Measurements from ENCODE around the gene IL11. TPM values are rescaled to one million over a fixed set of nuclear protein-coding genes. Genes with fewer than 3 reads are reported as not detected.

The IL11 gene
- total RNA-seq, 1 experiment from 2014 or later: 1.8 TPM

DNA sequence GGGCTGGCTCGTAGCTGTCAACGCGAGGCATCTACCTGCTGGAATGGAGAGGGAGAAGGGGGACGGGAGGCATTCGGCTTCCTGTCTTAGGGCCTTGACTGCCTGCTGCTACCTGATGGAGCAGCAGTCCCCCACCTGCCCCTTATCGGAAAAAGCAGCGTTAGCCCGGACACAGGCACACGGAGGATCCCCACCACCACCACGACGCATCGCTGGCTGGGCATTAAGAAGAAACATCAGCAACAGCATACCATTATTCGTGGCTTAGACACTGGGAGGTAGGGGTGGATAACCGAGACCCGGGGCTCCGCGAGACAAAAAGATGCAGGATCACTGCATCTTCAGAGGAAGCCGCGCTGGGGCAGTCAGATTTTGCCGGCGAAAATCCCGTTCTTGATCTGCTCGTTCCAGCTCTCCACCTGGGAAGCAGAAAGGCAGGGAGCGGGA, 16.9 kb downstream of the IL11 start (continued):
- TF ChIP-seq GABPB1 (CRISPR knock-in tag; IDR thresholded peaks at IDR 0.05): no peak

DNA sequence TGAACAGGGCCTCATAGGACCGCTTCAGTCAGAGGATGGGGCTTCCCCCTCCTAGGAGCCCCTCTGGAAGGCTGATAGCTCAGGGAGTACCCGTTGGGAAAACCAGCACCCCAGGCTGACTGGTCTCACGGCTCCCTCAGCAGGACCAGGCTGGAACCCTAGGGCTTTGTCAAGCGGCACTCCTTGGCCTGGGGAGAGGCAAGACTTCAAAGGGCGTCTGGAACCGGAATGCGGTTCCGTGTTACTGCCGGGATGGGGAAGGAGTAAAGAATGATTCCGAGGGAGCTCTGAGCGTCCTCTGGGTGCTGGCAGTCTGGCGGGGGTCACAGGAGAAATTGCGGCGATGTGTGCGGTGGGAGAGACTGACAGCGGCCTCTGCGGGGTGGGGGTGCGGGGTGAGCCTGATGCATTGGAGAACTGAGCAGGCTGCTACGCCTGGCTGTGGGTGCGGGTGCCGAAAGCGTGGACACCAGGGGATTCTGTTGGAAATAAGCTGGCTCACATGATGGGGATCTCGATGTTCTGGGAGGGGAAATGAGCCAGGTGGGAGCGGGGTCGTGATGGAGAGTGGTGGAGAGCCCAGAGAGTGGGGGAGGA, 17.6 kb downstream of the IL11 start:
- no peaks in the 10 kb centered on the region for H3K36me3 Mint-ChIP-seq
- peak overlapping the region; percentile 69 for H3K4me3 Mint-ChIP-seq
- H3K27me3 Mint-ChIP-seq (ENCODE audit: low read depth): peaks cover 69% of the 10 kb centered on the region
- H3K9me3 Mint-ChIP-seq: no peaks in the 10 kb centered on the region
- TF ChIP-seq, protein P1, sequence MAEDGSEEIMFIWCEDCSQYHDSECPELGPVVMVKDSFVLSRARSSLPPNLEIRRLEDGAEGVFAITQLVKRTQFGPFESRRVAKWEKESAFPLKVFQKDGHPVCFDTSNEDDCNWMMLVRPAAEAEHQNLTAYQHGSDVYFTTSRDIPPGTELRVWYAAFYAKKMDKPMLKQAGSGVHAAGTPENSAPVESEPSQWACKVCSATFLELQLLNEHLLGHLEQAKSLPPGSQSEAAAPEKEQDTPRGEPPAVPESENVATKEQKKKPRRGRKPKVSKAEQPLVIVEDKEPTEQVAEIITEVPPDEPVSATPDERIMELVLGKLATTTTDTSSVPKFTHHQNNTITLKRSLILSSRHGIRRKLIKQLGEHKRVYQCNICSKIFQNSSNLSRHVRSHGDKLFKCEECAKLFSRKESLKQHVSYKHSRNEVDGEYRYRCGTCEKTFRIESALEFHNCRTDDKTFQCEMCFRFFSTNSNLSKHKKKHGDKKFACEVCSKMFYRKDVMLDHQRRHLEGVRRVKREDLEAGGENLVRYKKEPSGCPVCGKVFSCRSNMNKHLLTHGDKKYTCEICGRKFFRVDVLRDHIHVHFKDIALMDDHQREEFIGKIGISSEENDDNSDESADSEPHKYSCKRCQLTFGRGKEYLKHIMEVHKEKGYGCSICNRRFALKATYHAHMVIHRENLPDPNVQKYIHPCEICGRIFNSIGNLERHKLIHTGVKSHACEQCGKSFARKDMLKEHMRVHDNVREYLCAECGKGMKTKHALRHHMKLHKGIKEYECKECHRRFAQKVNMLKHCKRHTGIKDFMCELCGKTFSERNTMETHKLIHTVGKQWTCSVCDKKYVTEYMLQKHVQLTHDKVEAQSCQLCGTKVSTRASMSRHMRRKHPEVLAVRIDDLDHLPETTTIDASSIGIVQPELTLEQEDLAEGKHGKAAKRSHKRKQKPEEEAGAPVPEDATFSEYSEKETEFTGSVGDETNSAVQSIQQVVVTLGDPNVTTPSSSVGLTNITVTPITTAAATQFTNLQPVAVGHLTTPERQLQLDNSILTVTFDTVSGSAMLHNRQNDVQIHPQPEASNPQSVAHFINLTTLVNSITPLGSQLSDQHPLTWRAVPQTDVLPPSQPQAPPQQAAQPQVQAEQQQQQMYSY (CRISPR knock-in tag; IDR thresholded peaks at IDR 0.05): no peak
- TF ChIP-seq OVOL2 (CRISPR knock-in tag; IDR thresholded peaks at IDR 0.05; ENCODE audit: borderline replicate concordance) (no peak), ESRRA (CRISPR knock-in tag; IDR thresholded peaks at IDR 0.05; ENCODE audit: borderline replicate concordance) (no peak), TP53 (CRISPR knock-in tag; IDR thresholded peaks at IDR 0.05) (no peak), ELF4 (CRISPR knock-in tag; IDR thresholded peaks at IDR 0.05; ENCODE audit: low read depth) (no peak)
- TF ChIP-seq, protein P2, sequence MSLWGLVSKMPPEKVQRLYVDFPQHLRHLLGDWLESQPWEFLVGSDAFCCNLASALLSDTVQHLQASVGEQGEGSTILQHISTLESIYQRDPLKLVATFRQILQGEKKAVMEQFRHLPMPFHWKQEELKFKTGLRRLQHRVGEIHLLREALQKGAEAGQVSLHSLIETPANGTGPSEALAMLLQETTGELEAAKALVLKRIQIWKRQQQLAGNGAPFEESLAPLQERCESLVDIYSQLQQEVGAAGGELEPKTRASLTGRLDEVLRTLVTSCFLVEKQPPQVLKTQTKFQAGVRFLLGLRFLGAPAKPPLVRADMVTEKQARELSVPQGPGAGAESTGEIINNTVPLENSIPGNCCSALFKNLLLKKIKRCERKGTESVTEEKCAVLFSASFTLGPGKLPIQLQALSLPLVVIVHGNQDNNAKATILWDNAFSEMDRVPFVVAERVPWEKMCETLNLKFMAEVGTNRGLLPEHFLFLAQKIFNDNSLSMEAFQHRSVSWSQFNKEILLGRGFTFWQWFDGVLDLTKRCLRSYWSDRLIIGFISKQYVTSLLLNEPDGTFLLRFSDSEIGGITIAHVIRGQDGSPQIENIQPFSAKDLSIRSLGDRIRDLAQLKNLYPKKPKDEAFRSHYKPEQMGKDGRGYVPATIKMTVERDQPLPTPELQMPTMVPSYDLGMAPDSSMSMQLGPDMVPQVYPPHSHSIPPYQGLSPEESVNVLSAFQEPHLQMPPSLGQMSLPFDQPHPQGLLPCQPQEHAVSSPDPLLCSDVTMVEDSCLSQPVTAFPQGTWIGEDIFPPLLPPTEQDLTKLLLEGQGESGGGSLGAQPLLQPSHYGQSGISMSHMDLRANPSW (CRISPR knock-in tag; conservative IDR thresholded peaks at IDR 0.05; ENCODE audit: low read depth): no peak
- TF ChIP-seq, protein P3, sequence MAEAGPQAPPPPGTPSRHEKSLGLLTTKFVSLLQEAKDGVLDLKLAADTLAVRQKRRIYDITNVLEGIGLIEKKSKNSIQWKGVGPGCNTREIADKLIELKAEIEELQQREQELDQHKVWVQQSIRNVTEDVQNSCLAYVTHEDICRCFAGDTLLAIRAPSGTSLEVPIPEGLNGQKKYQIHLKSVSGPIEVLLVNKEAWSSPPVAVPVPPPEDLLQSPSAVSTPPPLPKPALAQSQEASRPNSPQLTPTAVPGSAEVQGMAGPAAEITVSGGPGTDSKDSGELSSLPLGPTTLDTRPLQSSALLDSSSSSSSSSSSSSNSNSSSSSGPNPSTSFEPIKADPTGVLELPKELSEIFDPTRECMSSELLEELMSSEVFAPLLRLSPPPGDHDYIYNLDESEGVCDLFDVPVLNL (CRISPR knock-in tag; IDR thresholded peaks at IDR 0.05; ENCODE audit: borderline replicate concordance, low read depth): no peak
- ChIA-PET POLR2A (interaction anchor here (1.6 kb wide), 1 partner anchor 13 kb away, joined by 5 read pairs; no protein-coding TSS in a partner anchor), CTCF (interaction anchor here (0.6 to 1.5 kb wide), 5 partner anchors 9 to 913 kb away, joined by 3 to 5 read pairs (median 3); no protein-coding TSS in a partner anchor)
- no peak for ATAC-seq
- H3K27ac Mint-ChIP-seq: no peak overlapping the region
- no peak for DNase-seq (ENCODE audit: low spot score)
- peaks cover 51% of the 10 kb centered on the region for H3K4me1 Mint-ChIP-seq

DNA sequence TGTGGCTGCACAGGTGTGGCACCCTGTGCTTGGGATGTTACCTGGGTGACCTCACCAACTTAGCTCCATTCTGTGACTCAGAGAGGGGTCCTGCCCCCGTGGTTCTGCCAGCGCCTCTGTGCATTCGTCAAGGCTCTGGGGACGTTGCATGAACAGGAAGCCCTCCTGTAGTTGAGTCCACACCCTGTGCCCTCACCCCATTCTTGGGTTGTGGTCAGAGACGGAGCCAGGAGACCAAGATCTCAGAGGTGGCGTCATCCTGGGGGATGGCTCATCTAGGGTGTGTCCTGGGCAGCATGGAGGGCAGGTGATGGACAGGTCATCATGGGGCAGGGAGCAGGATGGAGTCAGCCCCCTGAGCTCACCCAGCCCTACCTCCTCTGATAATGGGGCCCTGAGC, 18.2 kb downstream of the IL11 start:
- no peaks in the 10 kb centered on the region for H3K36me3 Mint-ChIP-seq
- ATAC-seq: no peak
- DNase-seq (ENCODE audit: low spot score): no peak
- H3K9me3 Mint-ChIP-seq: no peaks in the 10 kb centered on the region
- no peak overlapping the region for H3K27ac Mint-ChIP-seq
- H3K4me3 Mint-ChIP-seq: no peak overlapping the region
- peaks cover 63% of the 10 kb centered on the region for H3K27me3 Mint-ChIP-seq (ENCODE audit: low read depth)
- CTCF ChIA-PET: interaction anchor here (1.5 kb wide), 1 partner anchor 51 kb away, joined by 5 read pairs; no protein-coding TSS in a partner anchor
- peaks cover 51% of the 10 kb centered on the region for H3K4me1 Mint-ChIP-seq
- POLR2A ChIA-PET: interaction anchor here (1.6 kb wide), 1 partner anchor 13 kb away, joined by 5 read pairs; no protein-coding TSS in a partner anchor
- TF ChIP-seq GTF2I (CRISPR knock-in tag; conservative IDR thresholded peaks at IDR 0.05) (no peak), TEAD1 (CRISPR knock-in tag; IDR thresholded peaks at IDR 0.05) (no peak), ZNF232 (CRISPR knock-in tag; IDR thresholded peaks at IDR 0.05) (no peak), GRHL2 (CRISPR knock-in tag; IDR thresholded peaks at IDR 0.05; ENCODE audit: insufficient replicate concordance, severe bottlenecking) (no peak), ZNF317 (CRISPR knock-in tag; IDR thresholded peaks at IDR 0.05; ENCODE audit: borderline replicate concordance, low read depth) (no peak), ZBTB21 (CRISPR knock-in tag; IDR thresholded peaks at IDR 0.05; ENCODE audit: borderline replicate concordance) (no peak), ZNF416 (CRISPR knock-in tag; IDR thresholded peaks at IDR 0.05) (no peak), RELA (CRISPR knock-in tag; IDR thresholded peaks at IDR 0.05; ENCODE audit: borderline replicate concordance) (no peak)
- TF ChIP-seq, protein P4, sequence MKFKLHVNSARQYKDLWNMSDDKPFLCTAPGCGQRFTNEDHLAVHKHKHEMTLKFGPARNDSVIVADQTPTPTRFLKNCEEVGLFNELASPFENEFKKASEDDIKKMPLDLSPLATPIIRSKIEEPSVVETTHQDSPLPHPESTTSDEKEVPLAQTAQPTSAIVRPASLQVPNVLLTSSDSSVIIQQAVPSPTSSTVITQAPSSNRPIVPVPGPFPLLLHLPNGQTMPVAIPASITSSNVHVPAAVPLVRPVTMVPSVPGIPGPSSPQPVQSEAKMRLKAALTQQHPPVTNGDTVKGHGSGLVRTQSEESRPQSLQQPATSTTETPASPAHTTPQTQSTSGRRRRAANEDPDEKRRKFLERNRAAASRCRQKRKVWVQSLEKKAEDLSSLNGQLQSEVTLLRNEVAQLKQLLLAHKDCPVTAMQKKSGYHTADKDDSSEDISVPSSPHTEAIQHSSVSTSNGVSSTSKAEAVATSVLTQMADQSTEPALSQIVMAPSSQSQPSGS (CRISPR knock-in tag; IDR thresholded peaks at IDR 0.05; ENCODE audit: borderline replicate concordance, low read depth): no peak
- TF ChIP-seq, protein P5, sequence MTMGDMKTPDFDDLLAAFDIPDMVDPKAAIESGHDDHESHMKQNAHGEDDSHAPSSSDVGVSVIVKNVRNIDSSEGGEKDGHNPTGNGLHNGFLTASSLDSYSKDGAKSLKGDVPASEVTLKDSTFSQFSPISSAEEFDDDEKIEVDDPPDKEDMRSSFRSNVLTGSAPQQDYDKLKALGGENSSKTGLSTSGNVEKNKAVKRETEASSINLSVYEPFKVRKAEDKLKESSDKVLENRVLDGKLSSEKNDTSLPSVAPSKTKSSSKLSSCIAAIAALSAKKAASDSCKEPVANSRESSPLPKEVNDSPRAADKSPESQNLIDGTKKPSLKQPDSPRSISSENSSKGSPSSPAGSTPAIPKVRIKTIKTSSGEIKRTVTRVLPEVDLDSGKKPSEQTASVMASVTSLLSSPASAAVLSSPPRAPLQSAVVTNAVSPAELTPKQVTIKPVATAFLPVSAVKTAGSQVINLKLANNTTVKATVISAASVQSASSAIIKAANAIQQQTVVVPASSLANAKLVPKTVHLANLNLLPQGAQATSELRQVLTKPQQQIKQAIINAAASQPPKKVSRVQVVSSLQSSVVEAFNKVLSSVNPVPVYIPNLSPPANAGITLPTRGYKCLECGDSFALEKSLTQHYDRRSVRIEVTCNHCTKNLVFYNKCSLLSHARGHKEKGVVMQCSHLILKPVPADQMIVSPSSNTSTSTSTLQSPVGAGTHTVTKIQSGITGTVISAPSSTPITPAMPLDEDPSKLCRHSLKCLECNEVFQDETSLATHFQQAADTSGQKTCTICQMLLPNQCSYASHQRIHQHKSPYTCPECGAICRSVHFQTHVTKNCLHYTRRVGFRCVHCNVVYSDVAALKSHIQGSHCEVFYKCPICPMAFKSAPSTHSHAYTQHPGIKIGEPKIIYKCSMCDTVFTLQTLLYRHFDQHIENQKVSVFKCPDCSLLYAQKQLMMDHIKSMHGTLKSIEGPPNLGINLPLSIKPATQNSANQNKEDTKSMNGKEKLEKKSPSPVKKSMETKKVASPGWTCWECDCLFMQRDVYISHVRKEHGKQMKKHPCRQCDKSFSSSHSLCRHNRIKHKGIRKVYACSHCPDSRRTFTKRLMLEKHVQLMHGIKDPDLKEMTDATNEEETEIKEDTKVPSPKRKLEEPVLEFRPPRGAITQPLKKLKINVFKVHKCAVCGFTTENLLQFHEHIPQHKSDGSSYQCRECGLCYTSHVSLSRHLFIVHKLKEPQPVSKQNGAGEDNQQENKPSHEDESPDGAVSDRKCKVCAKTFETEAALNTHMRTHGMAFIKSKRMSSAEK (CRISPR knock-in tag; IDR thresholded peaks at IDR 0.05; ENCODE audit: borderline replicate concordance): no peak

Data from WTC11 (cell line).